PFSK-1 (cell line): ENCODE results near the gene MEP1A.

Source experiments
- POLR2AphosphoS5 ChIP-seq: IDR thresholded peaks from 2 replicates; pipeline ENCODE4 v1.6.1; 2012; ENCODE audit warnings: low read depth, mild to moderate bottlenecking, control low read depth, low read length, moderate library complexity
- SIN3A ChIP-seq: IDR thresholded peaks from 2 replicates; pipeline ENCODE4 v1.6.1; 2012; ENCODE audit warnings: mild to moderate bottlenecking, low read length, moderate library complexity, borderline replicate concordance; ENCODE audit not compliant: insufficient read depth
- TAF1 ChIP-seq: IDR thresholded peaks from 2 replicates; pipeline ENCODE4 v1.6.1; 2012; ENCODE audit warnings: low read length, control low read depth, borderline replicate concordance; ENCODE audit not compliant: insufficient read depth
- TF ChIP-seq, protein P1 (sequence below), 2 experiments: IDR thresholded peaks; 2 replicates each; pipeline versions ENCODE4 v1.6.1 to v1.8.0; 2011 to 2012; ENCODE audit warnings: low read depth in 2 of 2, low read length in 2 of 2, control low read depth in 1 of 2, inconsistent platforms in 1 of 2, mild to moderate bottlenecking in 1 of 2, moderate library complexity in 1 of 2; ENCODE audit not compliant: insufficient read depth in 1 of 2

GRCh38 chr6:46863791-46864190 lies 70.6 kb downstream of the MEP1A start:
- TF ChIP-seq SIN3A = no peak
- no peak for TF ChIP-seq POLR2AphosphoS5
- no peak for TF ChIP-seq TAF1
- TF ChIP-seq, protein P1, sequence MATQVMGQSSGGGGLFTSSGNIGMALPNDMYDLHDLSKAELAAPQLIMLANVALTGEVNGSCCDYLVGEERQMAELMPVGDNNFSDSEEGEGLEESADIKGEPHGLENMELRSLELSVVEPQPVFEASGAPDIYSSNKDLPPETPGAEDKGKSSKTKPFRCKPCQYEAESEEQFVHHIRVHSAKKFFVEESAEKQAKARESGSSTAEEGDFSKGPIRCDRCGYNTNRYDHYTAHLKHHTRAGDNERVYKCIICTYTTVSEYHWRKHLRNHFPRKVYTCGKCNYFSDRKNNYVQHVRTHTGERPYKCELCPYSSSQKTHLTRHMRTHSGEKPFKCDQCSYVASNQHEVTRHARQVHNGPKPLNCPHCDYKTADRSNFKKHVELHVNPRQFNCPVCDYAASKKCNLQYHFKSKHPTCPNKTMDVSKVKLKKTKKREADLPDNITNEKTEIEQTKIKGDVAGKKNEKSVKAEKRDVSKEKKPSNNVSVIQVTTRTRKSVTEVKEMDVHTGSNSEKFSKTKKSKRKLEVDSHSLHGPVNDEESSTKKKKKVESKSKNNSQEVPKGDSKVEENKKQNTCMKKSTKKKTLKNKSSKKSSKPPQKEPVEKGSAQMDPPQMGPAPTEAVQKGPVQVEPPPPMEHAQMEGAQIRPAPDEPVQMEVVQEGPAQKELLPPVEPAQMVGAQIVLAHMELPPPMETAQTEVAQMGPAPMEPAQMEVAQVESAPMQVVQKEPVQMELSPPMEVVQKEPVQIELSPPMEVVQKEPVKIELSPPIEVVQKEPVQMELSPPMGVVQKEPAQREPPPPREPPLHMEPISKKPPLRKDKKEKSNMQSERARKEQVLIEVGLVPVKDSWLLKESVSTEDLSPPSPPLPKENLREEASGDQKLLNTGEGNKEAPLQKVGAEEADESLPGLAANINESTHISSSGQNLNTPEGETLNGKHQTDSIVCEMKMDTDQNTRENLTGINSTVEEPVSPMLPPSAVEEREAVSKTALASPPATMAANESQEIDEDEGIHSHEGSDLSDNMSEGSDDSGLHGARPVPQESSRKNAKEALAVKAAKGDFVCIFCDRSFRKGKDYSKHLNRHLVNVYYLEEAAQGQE (IDR thresholded peaks at IDR 0.05; ENCODE audit: insufficient read depth in 1 of 2, low read depth in 2 of 2, low read length in 2 of 2) = no peak
